Limb (tissue), 2 donors: ENCODE measurements around the gene EHD2.
A peak's percentile ranks its signal among the peaks of the same experiment; 100 is the strongest.
"Not testable (repeated sequence)": the region's sequence is repeated elsewhere in the genome, so short reads cannot be mapped to it uniquely, and the experiment has no call there.

Experiments
- DNase-seq, 2 donors: peaks; one replicate each; pipeline ENCODE4 v3.0.0-alpha.2; 2016; ENCODE audit errors: extremely low spot score in 2 of 2

EHD2 gene

DNA sequence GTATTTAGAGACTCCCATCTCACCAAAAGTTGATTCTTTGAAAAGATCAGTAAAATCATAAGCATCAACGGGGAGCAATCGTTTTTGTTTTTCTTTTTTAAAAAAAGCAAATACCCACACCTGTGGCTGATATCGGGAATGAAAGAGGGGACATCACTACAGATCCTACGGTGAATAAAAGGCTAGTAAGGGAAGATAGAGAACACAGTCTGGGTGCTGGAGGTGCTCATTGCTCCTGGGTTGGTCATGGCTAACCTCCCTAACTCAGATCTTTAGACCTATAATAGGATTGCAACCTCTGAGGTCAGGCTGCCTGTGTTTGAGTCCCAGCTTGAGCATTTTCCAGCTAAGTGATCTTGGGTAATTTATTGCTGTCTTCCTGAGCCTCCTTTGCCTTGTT is 1.1 kb downstream of the EHD2 start:
- DNase-seq, result no peak

DNA sequence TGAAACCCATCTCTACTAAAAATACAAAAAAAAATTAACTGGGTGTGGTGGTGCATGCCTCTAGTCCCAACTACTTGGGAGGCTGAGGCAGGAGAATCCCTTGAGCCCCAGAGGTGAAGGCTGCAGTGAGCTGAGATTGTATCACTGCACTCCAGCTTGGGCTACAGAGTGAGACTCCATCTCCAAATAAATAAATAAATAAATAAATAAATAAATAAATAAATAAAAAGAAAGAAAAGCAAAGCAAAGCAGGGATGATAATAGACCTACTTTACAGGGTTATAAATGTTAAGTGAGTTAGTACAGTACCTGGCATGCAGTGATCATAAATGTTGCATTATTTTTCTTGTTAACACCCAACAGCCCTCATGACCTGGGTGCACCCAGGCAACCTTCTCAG is 1.6 kb downstream of the EHD2 start:
- not testable (repeated sequence) for DNase-seq

GRCh38 chr19:47716270-47716937 is 3.2 kb downstream of the EHD2 start:
- DNase-seq, result no peak

GRCh38 chr19:47718415-47719046 is 5.3 kb downstream of the EHD2 start:
- not testable (repeated sequence) for DNase-seq

DNA sequence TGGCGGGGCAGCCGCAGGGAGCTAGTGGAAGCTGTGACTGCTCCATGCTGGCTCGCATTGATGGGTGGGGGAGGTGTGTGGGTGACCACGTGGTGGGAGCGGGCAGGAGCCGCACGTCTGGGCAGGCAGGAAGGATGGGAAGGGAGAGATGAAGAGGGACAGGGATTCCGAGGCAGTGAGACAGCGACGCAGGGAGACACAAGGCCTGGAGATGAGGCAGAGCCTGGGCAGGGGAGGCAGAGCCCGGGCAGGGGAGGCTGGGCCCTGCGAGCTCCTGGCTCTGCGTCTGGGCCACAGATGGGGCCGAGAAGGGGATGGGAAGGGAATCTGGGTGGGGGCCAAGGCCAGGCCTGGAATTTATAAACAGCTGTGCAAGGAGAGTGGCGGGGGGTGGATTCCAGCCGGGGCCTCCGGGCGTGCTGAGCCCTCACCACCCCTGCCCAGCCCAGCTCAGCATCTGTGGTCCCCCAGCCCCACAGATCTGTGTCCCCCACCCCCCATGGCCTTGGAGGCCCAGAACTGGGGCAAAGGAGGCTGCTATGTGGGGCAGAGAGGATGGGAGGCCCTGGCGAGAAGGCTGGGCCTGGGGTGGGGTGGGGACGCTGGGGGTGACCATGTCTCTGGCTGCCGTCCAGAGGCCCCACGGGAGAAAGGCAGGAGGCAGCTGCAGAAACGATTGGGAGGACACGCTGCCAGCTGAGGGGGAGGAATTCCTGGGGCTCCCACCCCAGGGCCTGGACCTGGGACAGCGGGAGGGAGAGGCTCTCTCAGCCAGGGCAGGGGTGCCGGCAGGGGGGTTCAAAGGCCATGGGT is 6.0 kb downstream of the EHD2 start:
- peak; percentile 92 to 96 for DNase-seq

GRCh38 chr19:47720669-47721422 is 7.6 kb downstream of the EHD2 start:
- DNase-seq, result no peak

DNA sequence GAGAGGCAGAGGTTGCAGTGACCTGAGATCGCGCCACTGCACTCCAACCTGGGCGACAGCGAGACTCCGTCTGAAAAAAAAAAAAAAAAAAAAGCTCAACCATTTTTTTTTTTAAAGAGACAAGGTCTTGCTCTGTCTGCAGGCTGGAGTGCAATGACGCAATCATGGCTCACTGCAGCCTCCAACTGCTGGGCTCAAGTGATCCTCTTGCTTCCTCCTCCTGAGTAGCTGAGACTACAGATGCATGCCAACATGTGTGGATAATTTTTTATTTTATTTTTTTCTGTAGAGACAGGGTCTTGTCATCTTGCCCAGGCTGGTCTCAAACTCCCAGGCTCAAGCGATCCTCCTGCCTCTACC is 10.3 kb downstream of the EHD2 start:
- DNase-seq, result peak in 1 of 2 donors; percentile 42

DNA sequence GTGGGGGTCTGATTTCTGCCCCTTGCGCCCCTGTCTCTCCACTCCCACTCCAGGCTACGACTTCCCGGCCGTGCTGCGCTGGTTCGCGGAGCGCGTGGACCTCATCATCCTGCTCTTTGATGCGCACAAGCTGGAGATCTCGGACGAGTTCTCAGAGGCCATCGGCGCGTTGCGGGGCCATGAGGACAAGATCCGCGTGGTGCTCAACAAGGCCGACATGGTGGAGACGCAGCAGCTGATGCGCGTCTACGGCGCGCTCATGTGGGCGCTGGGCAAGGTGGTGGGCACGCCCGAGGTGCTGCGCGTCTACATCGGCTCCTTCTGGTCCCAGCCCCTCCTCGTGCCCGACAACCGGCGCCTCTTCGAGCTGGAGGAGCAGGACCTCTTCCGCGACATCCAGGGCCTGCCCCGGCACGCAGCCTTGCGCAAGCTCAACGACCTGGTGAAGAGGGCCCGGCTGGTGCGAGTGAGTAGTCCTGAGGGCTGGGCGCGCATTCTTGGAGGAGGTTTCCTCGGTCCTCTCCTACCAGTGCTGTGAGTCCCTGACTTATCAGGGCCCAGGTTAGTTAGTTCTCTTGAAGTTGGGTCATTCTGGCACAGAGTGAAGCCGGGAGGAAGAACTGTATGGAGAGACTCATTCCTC is 12.7 kb downstream of the EHD2 start:
- DNase-seq, result no peak

GRCh38 chr19:47726467-47726866 is 13.2 kb downstream of the EHD2 start:
- DNase-seq, result no peak

GRCh38 chr19:47728295-47728694 is 15.1 kb downstream of the EHD2 start:
- not testable (repeated sequence) for DNase-seq

DNA sequence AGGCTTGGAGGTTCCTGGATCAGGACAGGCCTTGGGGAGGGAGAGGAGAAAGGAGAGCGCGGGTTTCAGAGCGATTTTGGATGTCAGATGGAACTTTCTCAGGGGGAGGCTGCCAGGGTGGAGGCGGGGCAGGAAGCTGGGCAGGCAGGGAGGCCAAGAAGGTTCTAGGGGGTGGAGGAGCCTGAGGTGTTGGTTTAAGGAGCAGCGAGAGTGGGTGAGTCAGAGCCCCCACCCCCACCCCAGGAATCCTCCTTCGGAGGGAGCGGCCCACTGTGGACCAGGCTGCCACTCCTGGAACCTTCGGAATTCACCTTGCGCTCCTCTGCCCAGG is 16.2 kb downstream of the EHD2 start:
- DNase-seq, result peak; percentile 34 to 60

- DNase-seq, result peak in 1 of 2 donors; percentile 55
Measured at GRCh38 chr19:47729799-47730520, 16.7 kb downstream of the EHD2 start.

- DNase-seq, result no peak
Measured at GRCh38 chr19:47730521-47730889, 17.3 kb downstream of the EHD2 start.

- DNase-seq, result no peak
Measured at GRCh38 chr19:47730910-47731309, 17.7 kb downstream of the EHD2 start.

DNA sequence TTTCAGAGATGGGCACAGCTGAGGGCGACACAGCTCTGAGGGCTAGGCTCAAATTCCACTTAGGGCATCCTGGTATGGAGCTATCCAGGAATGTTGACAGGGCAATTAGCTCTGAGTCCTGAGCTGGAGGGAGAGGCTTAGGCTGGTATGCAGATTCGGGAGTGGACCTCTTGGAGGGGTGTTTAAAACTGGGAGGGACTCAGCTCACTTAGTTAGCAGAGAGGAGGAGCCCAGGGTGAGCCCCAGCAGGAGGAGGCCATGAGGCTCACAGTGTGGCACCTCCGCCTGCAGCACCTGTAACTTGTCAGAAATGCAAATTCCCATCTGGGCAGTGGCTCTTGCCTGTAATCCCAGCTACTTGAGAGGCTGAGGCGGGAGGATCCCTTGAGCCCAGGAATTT is 21.9 kb downstream of the EHD2 start:
- no peak for DNase-seq

DNA sequence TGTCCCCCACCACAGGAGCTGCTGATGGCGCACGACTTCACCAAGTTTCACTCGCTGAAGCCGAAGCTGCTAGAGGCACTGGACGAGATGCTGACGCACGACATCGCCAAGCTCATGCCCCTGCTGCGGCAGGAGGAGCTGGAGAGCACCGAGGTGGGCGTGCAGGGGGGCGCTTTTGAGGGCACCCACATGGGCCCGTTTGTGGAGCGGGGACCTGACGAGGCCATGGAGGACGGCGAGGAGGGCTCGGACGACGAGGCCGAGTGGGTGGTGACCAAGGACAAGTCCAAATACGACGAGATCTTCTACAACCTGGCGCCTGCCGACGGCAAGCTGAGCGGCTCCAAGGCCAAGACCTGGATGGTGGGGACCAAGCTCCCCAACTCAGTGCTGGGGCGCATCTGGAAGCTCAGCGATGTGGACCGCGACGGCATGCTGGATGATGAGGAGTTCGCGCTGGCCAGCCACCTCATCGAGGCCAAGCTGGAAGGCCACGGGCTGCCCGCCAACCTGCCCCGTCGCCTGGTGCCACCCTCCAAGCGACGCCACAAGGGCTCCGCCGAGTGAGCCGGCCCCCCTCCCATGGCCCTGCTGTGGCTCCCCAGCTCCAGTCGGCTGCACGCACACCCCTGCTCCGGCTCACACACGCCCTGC is 27.8 kb downstream of the EHD2 start:
- DNase-seq, result no peak

GRCh38 chr19:47741544-47742140 is 28.4 kb downstream of the EHD2 start:
- DNase-seq, result no peak

- DNase-seq, result peak in 1 of 2 donors; percentile 27
Measured at GRCh38 chr19:47742634-47743033, 29.4 kb downstream of the EHD2 start.

DNA sequence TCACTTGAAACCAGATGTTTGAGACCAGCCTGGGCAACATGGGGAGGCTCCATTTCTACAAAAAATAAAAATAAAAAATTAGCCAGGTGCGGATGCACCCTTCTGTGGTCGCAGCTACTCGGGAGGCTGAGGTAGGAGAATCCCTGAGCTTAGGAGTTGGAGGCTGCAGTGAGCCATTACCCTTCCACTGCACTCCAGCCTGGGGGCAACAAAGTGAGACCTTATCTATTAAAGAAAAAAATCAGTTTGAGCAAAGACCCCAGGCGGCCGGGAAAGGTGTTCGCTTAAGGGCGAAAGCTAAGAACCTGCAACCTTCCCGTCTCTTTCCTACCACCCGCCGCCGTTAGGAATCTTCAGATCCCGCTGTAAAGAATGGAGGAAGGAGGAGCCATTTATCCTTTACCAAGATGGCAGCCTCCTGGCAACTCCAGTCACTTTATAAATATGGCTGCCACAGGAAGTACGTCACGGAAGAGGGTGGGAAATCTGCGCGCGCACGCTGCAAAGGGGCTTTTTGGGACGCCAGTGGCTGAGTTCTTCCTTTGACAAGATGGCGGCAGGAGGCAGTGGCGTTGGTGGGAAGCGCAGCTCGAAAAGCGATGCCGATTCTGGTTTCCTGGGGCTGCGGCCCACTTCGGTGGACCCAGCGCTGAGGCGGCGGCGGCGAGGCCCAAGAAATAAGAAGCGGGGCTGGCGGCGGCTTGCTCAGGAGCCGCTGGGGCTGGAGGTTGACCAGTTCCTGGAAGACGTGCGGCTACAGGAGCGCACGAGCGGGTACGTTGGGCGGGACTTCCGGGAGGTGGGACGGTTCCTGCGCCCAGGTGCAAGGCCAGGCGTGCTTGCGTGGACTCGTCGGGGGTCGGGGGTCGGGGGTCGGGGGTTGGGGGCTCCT is 32.0 kb downstream of the EHD2 start, which contains the start of gene NOP53:
TSS of gene NOP53 (plus strand) at position 537 of the 892 bp plus-strand sequence. CDS start at position 551, 14 bp downstream.
- peak; percentile 96 to 98 for DNase-seq
